Thoracic aorta (tissue), 2 donors: ENCODE measurements around the gene CCDC88C. TPM values are rescaled to one million over a fixed set of nuclear protein-coding genes. Genes with fewer than 3 reads are reported as not detected.

Source experiments
- ATAC-seq: fragments of 150-250 bp; one replicate; pipeline ENCODE4 v1.8.0; 2017; ENCODE audit warnings: low read depth; ENCODE audit not compliant: insufficient number of reproducible peaks, low FRiP score
- DNase-seq: peaks from one replicate; pipeline ENCODE4 v3.0.0-alpha.2; 2020; ENCODE audit warnings: low spot score
- H3K27ac ChIP-seq, 2 donors: fragments of 200-600 bp; sonication (generic); 1 replicate in 1 of 2; 2 replicates in 1 of 2; pipeline ENCODE4 v1.5.1; 2016; ENCODE audit warnings: mild to moderate bottlenecking in 2 of 2, moderate library complexity in 2 of 2
- H3K27me3 ChIP-seq: fragments of 200-600 bp; sonication (generic); replicated peaks from 2 replicates; pipeline ENCODE4 v1.6.0; 2016; ENCODE audit warnings: mild to moderate bottlenecking; ENCODE audit not compliant: insufficient read depth
- H3K36me3 ChIP-seq: fragments of 200-600 bp; sonication (generic); one replicate; pipeline ENCODE4 v1.5.1; 2016
- H3K4me1 ChIP-seq, 2 donors: fragments of 200-600 bp; sonication (generic); 1 replicate in 1 of 2; 2 replicates in 1 of 2; pipeline versions ENCODE4 v1.5.1 to v1.6.0; 2016; ENCODE audit warnings: low read depth in 2 of 2, mild to moderate bottlenecking in 1 of 2; ENCODE audit not compliant: control insufficient read depth in 1 of 2
- H3K4me3 ChIP-seq: fragments of 200-600 bp; sonication (generic); 2 replicates; pipeline ENCODE4 v1.5.1; 2016; ENCODE audit warnings: mild to moderate bottlenecking
- H3K9me3 ChIP-seq: fragments of 200-600 bp; sonication (generic); 2 replicates; pipeline ENCODE4 v1.5.1; 2016
- total RNA-seq, 2 donors: library from RNA; depleted of rRNA; stranded (reverse); fragments of >200 nt; gene quantifications; one replicate each; pipeline versions ENCODE4 v1.1.0 to v1.2.3, GENCODE V29; 2016
- TF ChIP-seq, protein P1 (sequence below): fragments of 200-600 bp; sonication (generic); IDR thresholded peaks from one replicate; pipeline ENCODE4 v1.5.1; 2019; ENCODE audit warnings: antibody characterized with exemption

The CCDC88C gene
- total RNA-seq, 2 donors from 2014 or later, result 3.7 to 11.5 TPM

GRCh38 chr14:91310606-91311283 lies 106.9 kb downstream of the CCDC88C start:
- DNase-seq (no peak), ATAC-seq (no peak)
- Histone ChIP-seq H3K4me1 (no peaks in the 10 kb centered on the region), H3K9me3 (no peaks in the 10 kb centered on the region), H3K4me3 (no peak overlapping the region), H3K27ac (no peak overlapping the region), H3K27me3 (no peaks in the 10 kb centered on the region), H3K36me3 (no peaks in the 10 kb centered on the region)
- TF ChIP-seq, protein P1, sequence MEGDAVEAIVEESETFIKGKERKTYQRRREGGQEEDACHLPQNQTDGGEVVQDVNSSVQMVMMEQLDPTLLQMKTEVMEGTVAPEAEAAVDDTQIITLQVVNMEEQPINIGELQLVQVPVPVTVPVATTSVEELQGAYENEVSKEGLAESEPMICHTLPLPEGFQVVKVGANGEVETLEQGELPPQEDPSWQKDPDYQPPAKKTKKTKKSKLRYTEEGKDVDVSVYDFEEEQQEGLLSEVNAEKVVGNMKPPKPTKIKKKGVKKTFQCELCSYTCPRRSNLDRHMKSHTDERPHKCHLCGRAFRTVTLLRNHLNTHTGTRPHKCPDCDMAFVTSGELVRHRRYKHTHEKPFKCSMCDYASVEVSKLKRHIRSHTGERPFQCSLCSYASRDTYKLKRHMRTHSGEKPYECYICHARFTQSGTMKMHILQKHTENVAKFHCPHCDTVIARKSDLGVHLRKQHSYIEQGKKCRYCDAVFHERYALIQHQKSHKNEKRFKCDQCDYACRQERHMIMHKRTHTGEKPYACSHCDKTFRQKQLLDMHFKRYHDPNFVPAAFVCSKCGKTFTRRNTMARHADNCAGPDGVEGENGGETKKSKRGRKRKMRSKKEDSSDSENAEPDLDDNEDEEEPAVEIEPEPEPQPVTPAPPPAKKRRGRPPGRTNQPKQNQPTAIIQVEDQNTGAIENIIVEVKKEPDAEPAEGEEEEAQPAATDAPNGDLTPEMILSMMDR, result no peak

- H3K9me3 ChIP-seq, result no peaks in the 10 kb centered on the region
- H3K4me3 ChIP-seq, result no peak overlapping the region
- ATAC-seq, result no peak
- no peaks in the 10 kb centered on the region for H3K36me3 ChIP-seq
- H3K4me1 ChIP-seq, result no peaks in the 10 kb centered on the region
- H3K27ac ChIP-seq, result no peak overlapping the region
- TF ChIP-seq, protein P1, result no peak
- no peaks in the 10 kb centered on the region for H3K27me3 ChIP-seq
- DNase-seq, result no peak
Measured at GRCh38 chr14:91309756-91310280, 107.8 kb downstream of the CCDC88C start.

GRCh38 chr14:91308337-91308736 lies 109.3 kb downstream of the CCDC88C start:
- TF ChIP-seq, protein P1, result no peak
- Histone ChIP-seq H3K9me3 (no peaks in the 10 kb centered on the region), H3K27ac (no peak overlapping the region), H3K27me3 (no peaks in the 10 kb centered on the region), H3K4me1 (no peaks in the 10 kb centered on the region), H3K36me3 (no peaks in the 10 kb centered on the region), H3K4me3 (no peak overlapping the region)
- DNase-seq (no peak), ATAC-seq (no peak)

- no peak for DNase-seq
Measured at GRCh38 chr14:91307652-91308051, 110.0 kb downstream of the CCDC88C start.

GRCh38 chr14:91307046-91307445 lies 110.6 kb downstream of the CCDC88C start:
- no peaks in the 10 kb centered on the region for H3K9me3 ChIP-seq
- H3K27ac ChIP-seq, result no peak overlapping the region
- DNase-seq (no peak), ATAC-seq (no peak)
- H3K36me3 ChIP-seq, result no peaks in the 10 kb centered on the region
- TF ChIP-seq, protein P1, result no peak
- H3K4me1 ChIP-seq, result no peaks in the 10 kb centered on the region
- no peak overlapping the region for H3K4me3 ChIP-seq
- H3K27me3 ChIP-seq, result no peaks in the 10 kb centered on the region

More at GRCh38 chr14:91307652-91308051, 110.0 kb downstream of the CCDC88C start:
- Histone ChIP-seq H3K9me3 (no peaks in the 10 kb centered on the region), H3K27me3 (no peaks in the 10 kb centered on the region), H3K4me3 (no peak overlapping the region), H3K4me1 (no peaks in the 10 kb centered on the region), H3K27ac (no peak overlapping the region), H3K36me3 (no peaks in the 10 kb centered on the region)
- ATAC-seq, result no peak
- TF ChIP-seq, protein P1, result no peak
